ENCODE results near the gene SDF4. TPM values are rescaled to one million over a fixed set of nuclear protein-coding genes. Genes with fewer than 3 reads are reported as not detected.
A peak's percentile ranks its signal among the peaks of the same experiment; 100 is the strongest.

Gene SDF4
- total and polyA plus RNA-seq, 2 of the 13 experiments (the other 11 are each of a cell fraction or from before 2014, with no cell fraction given) = 80.8 to 107 TPM

DNA sequence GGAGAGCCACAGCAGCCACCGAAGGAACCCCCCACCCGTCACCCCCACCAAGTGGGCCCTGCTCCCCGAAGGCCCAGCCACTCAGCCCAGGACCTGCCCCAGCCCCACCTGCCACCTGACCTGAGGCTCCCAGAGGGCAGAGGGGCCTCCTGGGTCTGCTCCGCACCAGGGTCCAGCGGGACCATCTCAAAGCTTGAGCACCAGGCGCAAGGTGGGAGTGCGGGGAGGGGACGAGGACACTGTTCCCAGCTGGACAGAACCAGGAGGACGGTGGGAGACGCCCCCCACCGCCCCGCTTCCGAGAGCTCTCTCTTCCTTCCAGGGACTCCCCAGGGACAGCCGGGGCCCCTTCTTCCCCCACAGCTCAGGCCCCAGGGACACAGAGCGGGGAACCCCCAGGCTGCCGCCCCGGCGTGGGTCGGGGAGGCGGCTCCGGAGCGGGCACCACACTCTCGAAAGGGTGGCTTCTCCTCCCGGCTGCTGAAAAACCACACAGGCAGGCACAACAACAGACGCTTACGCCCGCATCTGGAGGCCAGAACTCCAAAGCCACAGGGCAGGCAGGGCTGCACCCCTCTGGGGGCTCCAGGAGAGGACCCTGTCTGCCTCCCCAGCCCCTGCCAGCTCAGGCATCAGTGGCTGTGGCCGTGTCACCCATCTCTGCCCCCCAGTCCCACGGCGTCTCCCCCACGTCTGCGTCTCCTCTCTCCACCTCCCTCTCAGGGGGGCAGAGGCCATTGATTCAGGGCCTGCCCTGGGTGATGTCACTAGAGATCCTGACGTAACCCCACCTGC lies 60.1 kb downstream of the SDF4 start:
- no peak overlapping the region for H3K9ac ChIP-seq (ENCODE audit: insufficient read depth, low read depth, low read length)
- intact Hi-C loops (cut with micrococcal nuclease; ENCODE audit: unreplicated experiment) = loop anchor here (10.0 kb wide), 1 partner anchor 63 kb away; the partner anchor contains the start of genes B3GALT6 and SDF4
- no peak overlapping the region for H3K4me2 ChIP-seq (ENCODE audit: low read depth, low read length)

DNA sequence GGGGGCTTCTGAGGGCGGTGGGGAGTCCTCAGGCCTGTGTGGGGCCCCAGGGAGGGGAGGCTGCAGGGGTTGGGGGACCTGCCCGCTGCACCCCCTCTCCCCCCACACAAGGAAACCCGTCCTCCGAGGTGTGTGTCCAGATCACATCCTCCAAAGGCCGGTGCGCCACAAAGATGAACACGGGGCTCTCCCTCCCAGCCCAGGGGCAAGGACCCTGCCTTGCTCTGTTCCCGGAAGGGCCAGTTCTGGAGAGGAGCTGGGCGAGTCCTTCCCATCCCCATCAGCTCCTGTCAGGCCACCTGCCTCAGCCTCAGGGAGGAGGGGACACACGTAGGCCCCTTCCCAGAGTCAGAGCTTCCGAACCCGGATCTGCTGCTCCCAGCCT lies 60.6 kb downstream of the SDF4 start:
- ChIA-PET CTCF (ENCODE audit: low intra/inter-chr PET ratio, low total read pairs) (no interaction called here), POLR2A (interaction anchor here (7.4 kb wide), 1 partner anchor 47 kb away, joined by 93 read pairs; no protein-coding TSS in a partner anchor)
- no peak for DNase-seq (ENCODE audit: low spot score)
- Histone ChIP-seq H3K9ac (ENCODE audit: insufficient read depth, low read depth, low read length) (no peak overlapping the region), H4K20me1 (ENCODE audit: insufficient read depth, low read length) (no peaks in the 10 kb centered on the region), H3K36me3 (replicated peaks in 1 of 2; ENCODE audit: control insufficient read depth in 1 of 2, insufficient read depth in 2 of 2, low read length in 2 of 2) (no peaks in the 10 kb centered on the region), H2AFZ (ENCODE audit: low read length) (no peak overlapping the region), H3K4me1 (ENCODE audit: insufficient read depth, low read length) (peaks cover 47% of the 10 kb centered on the region), H3K79me2 (ENCODE audit: insufficient read depth, low read length) (no peaks in the 10 kb centered on the region), H3K4me2 (ENCODE audit: low read depth, low read length) (no peak overlapping the region), H3K4me3 (replicated peaks in 1 of 3; ENCODE audit: insufficient read depth in 1 of 3, low read depth in 2 of 3, low read length in 3 of 3) (no peak overlapping the region), H3K9me3 (ENCODE audit: low read length) (no peaks in the 10 kb centered on the region), H3K27me3 (ENCODE audit: control insufficient read depth in 1 of 2, insufficient read depth in 2 of 2, low read length in 2 of 2) (peaks cover 20 to 43% of the 10 kb centered on the region in 2 experiments), H3K27ac (ENCODE audit: extremely low read length, insufficient read depth, low read length) (no peak overlapping the region)
- WGBS (ENCODE audit: low lambda C conversion rate) = 30% methylated on average over 4 of the region's 12 CpGs
- intact Hi-C loops (cut with micrococcal nuclease; ENCODE audit: unreplicated experiment) (loop anchor here (10.0 kb wide), 1 partner anchor 64 kb away; the partner anchor contains the start of genes B3GALT6 and SDF4), in situ Hi-C loops (cut with HindIII; ENCODE audit: extremely low pct_ligation_motif_present, low pct_unique_long_range_greater_than_20kb) (no loop called here)
- ATAC-seq = no peak
- FAIRE-seq = no peak
- no TSS peak for BruUV-seq (replicated peaks)
- TF ChIP-seq PAXIP1 (CRISPR knock-in tag; conservative IDR thresholded peaks at IDR 0.05) (no peak), IRX3 (CRISPR knock-in tag; IDR thresholded peaks at IDR 0.05; ENCODE audit: borderline replicate concordance, low read depth) (no peak), MTA3 (CRISPR knock-in tag; IDR thresholded peaks at IDR 0.05) (no peak), NFIC (IDR thresholded peaks at IDR 0.05; ENCODE audit: low read length) (no peak), ATF1 (CRISPR knock-in tag; IDR thresholded peaks at IDR 0.05) (no peak), RBFOX2 (IDR thresholded peaks at IDR 0.05; ENCODE audit: low read depth, low read length) (no peak), ZNF7 (CRISPR knock-in tag; IDR thresholded peaks at IDR 0.05) (no peak)
- TF ChIP-seq, protein P1, sequence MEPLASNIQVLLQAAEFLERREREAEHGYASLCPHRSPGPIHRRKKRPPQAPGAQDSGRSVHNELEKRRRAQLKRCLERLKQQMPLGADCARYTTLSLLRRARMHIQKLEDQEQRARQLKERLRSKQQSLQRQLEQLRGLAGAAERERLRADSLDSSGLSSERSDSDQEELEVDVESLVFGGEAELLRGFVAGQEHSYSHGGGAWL (CRISPR knock-in tag; IDR thresholded peaks at IDR 0.05) = no peak

More for the DNA sequence above, 60.1 kb downstream of the SDF4 start:
- no peaks in the 10 kb centered on the region for H4K20me1 ChIP-seq (ENCODE audit: insufficient read depth, low read length)
- H3K27ac ChIP-seq (ENCODE audit: extremely low read length, insufficient read depth, low read length) = no peak overlapping the region
- in situ Hi-C loops (cut with HindIII; ENCODE audit: extremely low pct_ligation_motif_present, low pct_unique_long_range_greater_than_20kb) = no loop called here
- peaks cover 43% of the 10 kb centered on the region for H3K4me1 ChIP-seq (ENCODE audit: insufficient read depth, low read length)
- ChIA-PET POLR2A (interaction anchor here (7.4 kb wide), 1 partner anchor 48 kb away, joined by 93 read pairs; no protein-coding TSS in a partner anchor), CTCF (ENCODE audit: low intra/inter-chr PET ratio, low total read pairs) (no interaction called here)
- no peaks in the 10 kb centered on the region for H3K36me3 ChIP-seq (replicated peaks in 1 of 2; ENCODE audit: control insufficient read depth in 1 of 2, insufficient read depth in 2 of 2, low read length in 2 of 2)
- WGBS (ENCODE audit: low lambda C conversion rate) = 48% methylated on average over 6 of the region's 33 CpGs
- no TSS peak for BruUV-seq (replicated peaks)
- DNase-seq (ENCODE audit: low spot score) = no peak
- no peaks in the 10 kb centered on the region for H3K9me3 ChIP-seq (ENCODE audit: low read length)
- no peak for ATAC-seq
- no peaks in the 10 kb centered on the region for H3K79me2 ChIP-seq (ENCODE audit: insufficient read depth, low read length)
- peaks cover 25 to 49% of the 10 kb centered on the region in 2 experiments for H3K27me3 ChIP-seq (ENCODE audit: control insufficient read depth in 1 of 2, insufficient read depth in 2 of 2, low read length in 2 of 2)
- no peak overlapping the region for H3K4me3 ChIP-seq (replicated peaks in 1 of 3; ENCODE audit: insufficient read depth in 1 of 3, low read depth in 2 of 3, low read length in 3 of 3)
- H2AFZ ChIP-seq (ENCODE audit: low read length) = no peak overlapping the region
- no peak for FAIRE-seq
- TF ChIP-seq ZNF670 (CRISPR knock-in tag; IDR thresholded peaks at IDR 0.05; ENCODE audit: borderline replicate concordance) (no peak), CREB1 (IDR thresholded peaks at IDR 0.05) (peak; percentile 59; the same call in 1 of the 2 replicates), CREB1 (CRISPR knock-in tag; IDR thresholded peaks at IDR 0.05) (no peak)
